ENCODE measurements around the gene RPL28.

GRCh38 chr19:55434356-55434919 lies 48.7 kb downstream of the RPL28 start:
- TF ChIP-seq REST (IDR thresholded peaks at IDR 0.05) (no peak), CTCF (IDR thresholded peaks at IDR 0.05; ENCODE audit: low read depth, low read length, missing input control) (no peak), ZBTB33 (IDR thresholded peaks at IDR 0.05) (no peak), RXRA (IDR thresholded peaks at IDR 0.05) (no peak), YY1 (IDR thresholded peaks at IDR 0.05) (no peak), JUND (IDR thresholded peaks at IDR 0.05) (no peak)

Measured in liver (tissue), 3 donors.